ENCODE data around the gene HS3ST5.
"Not testable (repeated sequence)": the region's sequence is repeated elsewhere in the genome, so short reads cannot be mapped to it uniquely, and the experiment has no call there.

HS3ST5 gene

GRCh38 chr6:114187563-114187962 is 155.3 kb downstream of the HS3ST5 start:
- no peak for FAIRE-seq

DNA sequence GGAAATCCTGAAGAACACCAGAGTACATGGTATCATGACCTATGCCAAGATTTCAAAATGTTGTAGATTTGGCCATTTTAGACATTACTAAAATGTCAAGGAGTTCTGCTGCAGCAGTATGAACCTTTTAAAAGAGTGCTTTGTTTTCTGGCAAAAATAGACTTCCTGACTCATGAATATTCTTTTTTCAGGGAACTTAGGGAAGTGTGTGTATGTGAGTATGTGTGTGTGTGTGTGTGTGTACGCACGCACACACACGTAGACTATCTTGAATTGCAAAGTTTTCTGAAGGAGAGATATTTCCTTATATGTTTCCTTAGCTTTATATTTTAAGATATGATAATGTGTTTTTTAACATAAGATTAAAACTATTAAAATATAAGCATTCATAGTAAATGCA is 161.2 kb downstream of the HS3ST5 start:
- no peak for FAIRE-seq

DNA sequence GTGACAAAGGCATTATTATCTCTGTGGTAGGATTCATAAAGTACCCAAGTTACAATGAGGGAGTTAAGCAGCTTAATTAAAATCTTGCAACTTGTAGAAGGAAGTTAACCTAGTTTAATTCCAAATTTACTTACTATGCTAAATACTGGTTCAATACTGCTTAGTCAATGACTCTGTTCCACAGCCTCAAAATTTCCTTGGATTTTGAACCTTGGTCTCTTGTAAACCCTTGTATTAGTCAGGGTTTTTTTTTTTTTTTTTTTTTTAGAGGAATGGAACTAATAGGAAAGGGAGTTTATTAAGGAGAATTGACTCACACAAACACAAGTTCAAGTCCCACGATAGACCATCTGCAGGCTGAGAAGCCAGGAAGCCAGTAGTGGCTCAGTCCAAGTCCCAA is 163.4 kb downstream of the HS3ST5 start:
- FAIRE-seq, result no peak

DNA sequence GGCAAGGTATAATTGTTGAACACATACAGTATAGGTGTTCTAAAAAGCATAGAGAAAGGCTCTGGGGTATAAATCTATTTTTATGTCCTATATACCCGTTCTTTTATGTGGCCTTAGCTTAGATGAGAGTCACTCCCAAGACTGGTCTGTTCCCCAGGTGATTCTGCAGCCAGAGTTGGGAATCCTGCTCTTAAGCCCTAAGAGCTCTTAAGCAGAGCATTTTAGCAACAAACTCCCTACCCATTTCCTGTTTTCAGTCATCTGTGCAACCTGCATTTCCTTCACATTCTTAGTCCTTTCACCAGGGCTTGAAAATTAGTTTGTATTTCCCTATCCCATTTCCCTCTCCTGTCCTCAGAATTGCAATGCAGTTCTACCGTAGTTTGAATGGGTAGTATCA is 166.1 kb downstream of the HS3ST5 start:
- no peak for FAIRE-seq

GRCh38 chr6:114172576-114173260 is 170.1 kb downstream of the HS3ST5 start:
- FAIRE-seq, result no peak

GRCh38 chr6:114171473-114171872 is 171.3 kb downstream of the HS3ST5 start:
- no peak for FAIRE-seq

GRCh38 chr6:114170958-114171387 is 171.8 kb downstream of the HS3ST5 start:
- FAIRE-seq, result no peak

DNA sequence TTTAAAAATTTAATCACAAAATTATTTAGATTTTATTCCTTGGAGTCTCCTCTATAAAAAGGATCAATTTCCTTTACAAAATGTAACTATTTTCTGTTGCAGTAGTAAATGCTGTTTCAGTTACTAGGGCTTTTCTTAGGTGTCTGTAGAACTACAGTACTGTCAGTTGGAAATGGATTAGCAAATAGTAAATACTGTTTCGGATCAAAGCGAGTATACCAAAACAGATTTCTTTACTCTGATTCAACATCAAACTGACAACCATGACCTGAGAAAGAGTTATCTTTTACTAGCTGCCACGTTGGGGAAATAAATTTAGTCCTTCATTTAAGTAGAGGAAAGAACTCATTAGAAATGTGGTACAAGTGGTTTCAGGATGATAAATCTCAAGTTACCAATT is 172.5 kb downstream of the HS3ST5 start:
- no peak for FAIRE-seq

DNA sequence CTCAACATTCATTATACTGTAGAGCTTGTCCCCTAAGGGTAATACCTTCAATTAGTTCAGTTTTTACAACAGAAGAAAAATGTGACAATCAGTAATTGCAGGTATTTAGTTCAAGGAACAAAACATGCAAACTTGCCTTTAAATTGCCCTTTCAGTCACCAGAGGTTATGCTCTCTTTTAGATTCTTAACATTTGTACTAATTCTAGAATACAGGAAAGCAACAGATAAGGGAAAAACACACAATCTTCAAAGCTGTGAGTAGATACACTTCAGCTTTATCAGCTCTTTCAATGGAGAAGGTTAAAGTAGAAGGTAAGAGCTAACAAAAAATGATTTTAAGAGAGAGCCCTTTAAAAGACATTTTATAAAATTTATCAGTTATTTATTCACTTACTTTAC is 173.1 kb downstream of the HS3ST5 start:
- no peak for FAIRE-seq

DNA sequence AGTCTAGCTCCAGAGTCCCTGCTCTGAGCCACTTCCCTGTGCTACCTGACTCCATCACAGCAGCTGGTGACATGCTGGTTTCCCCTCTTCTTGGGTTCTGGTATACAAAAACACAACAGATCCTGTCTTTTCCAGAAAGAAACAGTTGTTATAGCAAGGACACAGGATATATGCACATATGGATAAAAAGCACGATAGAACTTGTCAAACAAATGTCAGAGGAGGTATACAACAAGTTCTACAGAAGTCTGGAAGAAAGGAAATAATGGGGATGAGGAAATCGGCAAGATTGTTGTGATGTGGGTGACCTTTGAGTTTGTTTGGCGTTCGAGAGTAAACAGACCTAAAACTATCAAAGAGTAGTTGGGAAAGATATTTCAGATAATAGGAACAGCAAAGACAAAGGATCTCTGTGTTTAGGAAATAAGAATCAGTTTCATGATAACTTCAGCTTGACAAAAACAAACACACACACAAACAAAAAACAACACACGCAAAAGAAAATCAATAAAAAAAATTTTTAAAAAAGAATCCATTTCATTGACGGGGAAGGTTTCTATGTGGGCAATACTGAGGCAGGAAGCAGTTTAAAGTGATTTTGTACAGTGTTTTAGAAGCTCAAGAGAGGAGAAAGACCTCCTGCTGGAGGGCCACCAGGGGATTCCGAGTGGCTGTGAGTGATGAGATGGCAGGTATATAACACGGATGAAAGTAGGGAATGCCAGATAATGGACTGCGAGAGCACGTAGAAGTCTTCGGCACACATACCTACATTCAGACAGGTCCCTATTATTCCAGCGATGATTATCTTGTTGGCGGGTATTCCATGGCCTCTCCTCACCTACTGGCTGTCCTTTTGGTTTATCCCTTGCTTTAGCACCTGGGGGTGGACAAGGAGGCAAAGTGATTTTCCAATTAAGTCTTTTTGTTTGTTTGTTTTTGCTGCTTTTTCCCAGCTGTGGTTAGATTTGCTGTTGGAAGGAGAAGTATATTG is 174.9 kb downstream of the HS3ST5 start:
- FAIRE-seq, result no peak

DNA sequence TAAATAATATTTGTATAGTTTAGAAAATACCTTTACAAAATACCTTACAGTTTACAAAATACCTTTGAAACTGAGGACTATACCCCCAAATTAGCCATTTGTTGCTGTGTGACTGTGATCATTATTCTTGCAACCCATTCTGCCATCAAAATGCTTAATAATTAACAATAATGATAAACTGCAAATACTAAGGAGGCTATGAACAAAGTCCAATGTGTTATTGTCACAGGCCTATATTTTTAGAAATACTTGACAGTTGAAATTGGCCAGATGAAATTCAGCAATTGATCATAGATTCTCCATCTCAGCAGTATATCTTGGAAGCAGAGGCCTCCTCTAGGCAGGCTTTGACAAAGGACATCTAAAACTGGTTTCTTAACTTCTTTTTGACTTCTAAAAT is 178.6 kb downstream of the HS3ST5 start:
- no peak for FAIRE-seq

GRCh38 chr6:114162691-114163347 is 180.0 kb downstream of the HS3ST5 start:
- no peak for FAIRE-seq

GRCh38 chr6:114160881-114161280 is 181.9 kb downstream of the HS3ST5 start:
- no peak for FAIRE-seq

- no peak for FAIRE-seq
Measured at GRCh38 chr6:114159727-114160126, 183.1 kb downstream of the HS3ST5 start.

DNA sequence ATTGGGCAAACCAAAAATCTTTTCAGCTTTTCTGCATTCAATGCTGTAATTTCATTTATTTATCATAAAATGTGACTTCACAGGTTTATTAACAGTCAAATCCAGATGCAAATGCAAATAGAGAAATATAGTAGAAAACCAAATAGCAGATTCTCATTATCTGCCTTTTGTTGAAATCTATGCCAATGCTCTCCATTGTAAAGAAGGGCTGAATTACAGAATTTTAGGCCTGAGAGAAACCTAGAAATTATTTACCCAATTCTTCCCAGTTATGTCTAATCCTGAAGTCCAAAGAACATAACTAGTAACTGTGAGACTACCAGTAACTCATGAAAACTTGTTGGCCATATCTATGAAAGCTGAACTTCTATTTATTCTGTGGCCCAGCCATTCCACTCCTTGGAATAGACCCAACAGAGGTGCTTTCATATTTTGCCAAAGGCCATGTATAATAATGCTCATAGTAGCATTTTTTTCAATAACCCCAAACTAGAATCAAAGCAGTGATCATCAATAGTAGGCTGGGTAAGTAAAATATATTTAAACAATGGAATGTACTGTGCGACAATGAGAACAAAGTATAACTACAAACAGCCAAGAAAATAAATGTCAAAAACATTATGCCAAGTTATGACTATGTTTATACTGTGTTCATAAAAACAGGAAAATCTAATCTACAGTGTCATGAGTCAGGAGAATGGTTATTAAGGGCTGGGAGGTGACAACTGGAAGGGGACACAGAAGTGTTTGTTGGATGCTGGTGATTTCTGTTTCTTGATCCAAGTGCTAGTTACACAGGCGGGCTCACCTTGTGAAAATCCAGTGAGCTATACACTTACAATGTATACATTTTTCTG is 183.8 kb downstream of the HS3ST5 start:
- no peak for FAIRE-seq

DNA sequence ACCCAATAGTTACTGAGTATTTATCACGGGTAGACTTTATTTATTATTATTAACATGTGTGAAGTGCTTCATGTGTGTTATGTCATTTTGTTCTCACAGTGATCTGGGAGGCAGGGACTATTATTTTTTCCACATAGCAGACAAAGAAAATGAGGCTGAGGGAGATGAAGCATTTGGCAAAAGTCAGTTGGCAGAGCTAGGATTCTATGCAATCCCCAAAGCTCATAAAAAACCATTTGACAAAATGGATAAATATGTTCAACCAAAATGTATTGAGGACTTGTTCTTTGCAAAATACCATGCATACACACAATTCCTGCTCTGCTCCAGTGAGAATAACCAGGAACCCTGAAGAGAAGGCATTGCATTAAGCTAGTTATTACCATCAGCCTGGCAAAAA is 184.4 kb downstream of the HS3ST5 start:
- FAIRE-seq, result no peak

- FAIRE-seq, result no peak
Measured at GRCh38 chr6:114157848-114158247, 185.0 kb downstream of the HS3ST5 start.

DNA sequence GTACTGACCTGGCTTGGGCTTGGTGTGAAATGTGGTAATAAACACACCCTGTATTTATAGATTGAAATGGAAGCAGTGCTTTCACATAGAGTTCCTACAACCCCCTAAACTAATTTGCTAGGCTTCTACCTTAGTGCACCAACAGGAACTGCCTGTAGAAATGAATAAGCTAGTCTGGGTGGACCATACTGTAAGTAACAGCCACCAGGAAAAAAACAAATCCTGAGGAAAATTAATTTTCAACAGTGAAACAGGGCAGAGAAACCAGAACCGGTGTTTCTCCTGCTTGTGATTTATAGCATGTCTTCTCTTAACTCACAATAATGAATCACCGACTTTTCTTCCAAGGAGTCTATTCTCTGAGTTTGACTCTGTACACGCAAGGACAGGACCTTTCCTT is 187.1 kb downstream of the HS3ST5 start:
- FAIRE-seq, result no peak

GRCh38 chr6:114154812-114155211 is 188.0 kb downstream of the HS3ST5 start:
- FAIRE-seq, result no peak

GRCh38 chr6:114153448-114153847 is 189.4 kb downstream of the HS3ST5 start:
- FAIRE-seq, result no peak

DNA sequence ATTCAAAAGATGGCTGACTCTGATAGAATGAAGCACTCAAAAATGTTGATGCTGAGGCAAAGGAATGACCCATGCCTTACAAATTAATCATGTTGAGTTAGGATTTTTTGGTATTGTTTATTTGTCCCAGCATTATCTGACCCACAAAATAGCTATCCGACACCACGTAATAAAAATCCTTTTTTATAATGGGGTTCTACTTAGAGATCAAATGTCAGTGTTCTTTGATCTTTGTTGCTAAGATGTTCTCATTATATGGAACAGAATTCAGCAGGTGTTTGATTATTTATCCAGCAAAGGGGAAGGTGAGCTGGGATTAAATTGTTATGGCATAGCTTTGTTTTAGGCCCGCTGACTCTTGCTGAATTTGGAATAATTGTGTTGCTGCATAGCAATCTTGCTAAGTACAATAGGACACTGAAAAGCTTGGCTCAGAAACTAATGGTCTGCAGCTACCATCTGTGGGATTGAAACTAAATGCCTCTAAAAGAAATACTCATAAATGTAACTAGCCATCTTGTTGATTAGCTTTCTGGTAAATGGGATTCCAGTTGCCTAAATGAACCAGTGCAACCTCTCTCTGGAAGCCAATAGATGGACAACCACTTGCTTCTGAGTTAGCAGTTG is 191.6 kb downstream of the HS3ST5 start:
- FAIRE-seq, result no peak

GRCh38 chr6:114149182-114149581 is 193.6 kb downstream of the HS3ST5 start:
- FAIRE-seq, result not testable (repeated sequence)
